ENCODE data around the gene SMO.
A peak's percentile ranks its signal among the peaks of the same experiment; 100 is the strongest.
"Not testable (repeated sequence)": the region's sequence is repeated elsewhere in the genome, so short reads cannot be mapped to it uniquely, and the experiment has no call there.

SMO gene

GRCh38 chr7:129209067-129209926 is 20.9 kb downstream of the SMO start:
- DNase-seq (ENCODE audit: low read depth) = no peak
- no peak for TF ChIP-seq CTCF (IDR thresholded peaks at IDR 0.05; ENCODE audit: low read depth, low read length, missing control alignments)
- in situ Hi-C loops (cut with HindIII; ENCODE audit: low sequenced_read_pairs) = no loop called here
- no peak overlapping the region for H3K4me3 ChIP-seq (ENCODE audit: low read depth, low read length)

GRCh38 chr7:129210256-129210988 is 22.0 kb downstream of the SMO start:
- in situ Hi-C loops (cut with HindIII; ENCODE audit: low sequenced_read_pairs) = loop anchor here (5.0 kb wide), 1 partner anchor 87 kb away; no protein-coding TSS in a partner anchor
- H3K4me3 ChIP-seq (ENCODE audit: low read depth, low read length) = no peak overlapping the region
- peak; percentile 81 for TF ChIP-seq CTCF (IDR thresholded peaks at IDR 0.05; ENCODE audit: low read depth, low read length, missing control alignments)
- DNase-seq (ENCODE audit: low read depth) = no peak

- in situ Hi-C loops (cut with HindIII; ENCODE audit: low sequenced_read_pairs) = loop anchor here (5.0 kb wide), 1 partner anchor 86 kb away; no protein-coding TSS in a partner anchor
- DNase-seq (ENCODE audit: low read depth) = no peak
- H3K4me3 ChIP-seq (ENCODE audit: low read depth, low read length) = no peak overlapping the region
- no peak for TF ChIP-seq CTCF (IDR thresholded peaks at IDR 0.05; ENCODE audit: low read depth, low read length, missing control alignments)
Measured at GRCh38 chr7:129210989-129211312, 22.5 kb downstream of the SMO start.

- in situ Hi-C loops (cut with HindIII; ENCODE audit: low sequenced_read_pairs) = loop anchor here (5.0 kb wide), 1 partner anchor 85 kb away; no protein-coding TSS in a partner anchor
- no peak overlapping the region for H3K4me3 ChIP-seq (ENCODE audit: low read depth, low read length)
- DNase-seq (ENCODE audit: low read depth) = no peak
- TF ChIP-seq CTCF (IDR thresholded peaks at IDR 0.05; ENCODE audit: low read depth, low read length, missing control alignments) = no peak
Measured at GRCh38 chr7:129212126-129212525, 23.7 kb downstream of the SMO start.

- in situ Hi-C loops (cut with HindIII; ENCODE audit: low sequenced_read_pairs) = loop anchor here (5.0 kb wide), 1 partner anchor 85 kb away; no protein-coding TSS in a partner anchor
- no peak for TF ChIP-seq CTCF (IDR thresholded peaks at IDR 0.05; ENCODE audit: low read depth, low read length, missing control alignments)
- H3K4me3 ChIP-seq (ENCODE audit: low read depth, low read length) = no peak overlapping the region
- no peak for DNase-seq (ENCODE audit: low read depth)
Measured at GRCh38 chr7:129212596-129212995, 24.2 kb downstream of the SMO start.

- in situ Hi-C loops (cut with HindIII; ENCODE audit: low sequenced_read_pairs) = loop anchor here (5.0 kb wide), 1 partner anchor 83 kb away; no protein-coding TSS in a partner anchor
- TF ChIP-seq CTCF (IDR thresholded peaks at IDR 0.05; ENCODE audit: low read depth, low read length, missing control alignments) = no peak
- H3K4me3 ChIP-seq (ENCODE audit: low read depth, low read length) = no peak overlapping the region
- no peak for DNase-seq (ENCODE audit: low read depth)
Measured at GRCh38 chr7:129213828-129214227, 25.4 kb downstream of the SMO start.

- H3K4me3 ChIP-seq (ENCODE audit: low read depth, low read length); DNase-seq (ENCODE audit: low read depth); in situ Hi-C loops (cut with HindIII; ENCODE audit: low sequenced_read_pairs): not testable (repeated sequence)
Measured at GRCh38 chr7:129215691-129216090, 27.3 kb downstream of the SMO start.

GRCh38 chr7:129216101-129216715 is 27.8 kb downstream of the SMO start:
- DNase-seq (ENCODE audit: low read depth); in situ Hi-C loops (cut with HindIII; ENCODE audit: low sequenced_read_pairs); H3K4me3 ChIP-seq (ENCODE audit: low read depth, low read length): not testable (repeated sequence)

GRCh38 chr7:129216821-129217416 is 28.5 kb downstream of the SMO start:
- in situ Hi-C loops (cut with HindIII; ENCODE audit: low sequenced_read_pairs); H3K4me3 ChIP-seq (ENCODE audit: low read depth, low read length); DNase-seq (ENCODE audit: low read depth): not testable (repeated sequence)
